Ascending aorta (tissue), 2 donors: ENCODE measurements around the gene RYR3. TPM values are rescaled to one million over a fixed set of nuclear protein-coding genes. Genes with fewer than 3 reads are reported as not detected.

ENCODE experiments used
- DNase-seq, 2 donors: peaks; one replicate each; pipeline ENCODE4 v3.0.0-alpha.2; 2019; ENCODE audit warnings: low spot score in 2 of 2
- H3K27ac ChIP-seq, 2 donors: fragments of 200-600 bp; sonication (generic); one replicate each; pipeline ENCODE4 v1.5.1; 2016 to 2017; ENCODE audit warnings: mild to moderate bottlenecking in 1 of 2
- H3K27me3 ChIP-seq: fragments of 200-600 bp; sonication (generic); one replicate; pipeline ENCODE4 v1.5.1; 2017
- H3K36me3 ChIP-seq, 2 donors: fragments of 200-600 bp; sonication (generic); one replicate each; pipeline ENCODE4 v1.5.1; 2016
- H3K4me1 ChIP-seq, 2 donors: fragments of 200-600 bp; sonication (generic); one replicate each; pipeline ENCODE4 v1.5.1; 2016 to 2017; ENCODE audit warnings: mild to moderate bottlenecking in 1 of 2
- H3K4me3 ChIP-seq, 2 donors: fragments of 200-600 bp; sonication (generic); one replicate each; pipeline ENCODE4 v1.5.1; 2016 to 2017; ENCODE audit warnings: mild to moderate bottlenecking in 1 of 2
- H3K9me3 ChIP-seq, 2 donors: fragments of 200-600 bp; sonication (generic); one replicate each; pipeline ENCODE4 v1.5.1; 2016
- CTCF ChIP-seq, 3 experiments: fragments of 200-600 bp in 2 of 3; fragments of 450-650 bp in 1 of 3; sonication (generic) in 2 of 3; IDR thresholded peaks; one replicate each; pipeline ENCODE4 v1.5.1; 2016 to 2019; ENCODE audit warnings: antibody characterized with exemption in 3 of 3, mild to moderate bottlenecking in 1 of 3, moderate library complexity in 1 of 3
- intact Hi-C: fragments of 100-400 bp; cut with DNase I; formaldehyde crosslinking; loops from one replicate; pipeline ENCODE4 v1.15.1; 2023
- total RNA-seq: library from RNA; depleted of rRNA; stranded (reverse); fragments of >200 nt; gene quantifications from one replicate; pipeline ENCODE4 v1.1.0, GENCODE V29; 2016

The RYR3 gene
- total RNA-seq, 1 donor from 2014 or later: 3.1 TPM

- no peak for DNase-seq
- intact Hi-C loops: no loop called here
- TF ChIP-seq CTCF (IDR thresholded peaks at IDR 0.05): no peak
- Histone ChIP-seq H3K4me1 (no peaks in the 10 kb centered on the region), H3K27me3 (no peaks in the 10 kb centered on the region), H3K4me3 (no peak overlapping the region), H3K9me3 (no peaks in the 10 kb centered on the region), H3K36me3 (no peaks in the 10 kb centered on the region), H3K27ac (no peak overlapping the region)
These were observed 71.7 kb downstream of the RYR3 start for GRCh38 chr15:33382491-33382890.

- H3K36me3 ChIP-seq: no peaks in the 10 kb centered on the region
- no peaks in the 10 kb centered on the region for H3K4me1 ChIP-seq
- no peak overlapping the region for H3K4me3 ChIP-seq
- H3K27me3 ChIP-seq: no peaks in the 10 kb centered on the region
- no peaks in the 10 kb centered on the region for H3K9me3 ChIP-seq
- DNase-seq: no peak
- no peak overlapping the region for H3K27ac ChIP-seq
- no peak for TF ChIP-seq CTCF (IDR thresholded peaks at IDR 0.05)
- intact Hi-C loops: no loop called here
These were observed 73.5 kb downstream of the RYR3 start for GRCh38 chr15:33384307-33384706.

- Histone ChIP-seq H3K4me1 (no peaks in the 10 kb centered on the region), H3K9me3 (no peaks in the 10 kb centered on the region), H3K27me3 (no peaks in the 10 kb centered on the region), H3K4me3 (no peak overlapping the region), H3K27ac (no peak overlapping the region), H3K36me3 (no peaks in the 10 kb centered on the region)
- DNase-seq: no peak
- no peak for TF ChIP-seq CTCF (IDR thresholded peaks at IDR 0.05)
- intact Hi-C loops: no loop called here
These were observed 81.7 kb downstream of the RYR3 start for GRCh38 chr15:33392453-33392852.

GRCh38 chr15:33393546-33393945 is 82.8 kb downstream of the RYR3 start:
- no peak for TF ChIP-seq CTCF (IDR thresholded peaks at IDR 0.05)
- Histone ChIP-seq H3K27me3 (no peaks in the 10 kb centered on the region), H3K9me3 (no peaks in the 10 kb centered on the region), H3K36me3 (no peaks in the 10 kb centered on the region), H3K27ac (no peak overlapping the region), H3K4me3 (no peak overlapping the region), H3K4me1 (no peaks in the 10 kb centered on the region)
- DNase-seq: no peak
- intact Hi-C loops: no loop called here

- no peaks in the 10 kb centered on the region for H3K4me1 ChIP-seq
- no peak for TF ChIP-seq CTCF (IDR thresholded peaks at IDR 0.05)
- H3K4me3 ChIP-seq: no peak overlapping the region
- no peaks in the 10 kb centered on the region for H3K36me3 ChIP-seq
- intact Hi-C loops: no loop called here
- H3K27me3 ChIP-seq: no peaks in the 10 kb centered on the region
- no peaks in the 10 kb centered on the region for H3K9me3 ChIP-seq
- H3K27ac ChIP-seq: no peak overlapping the region
- no peak for DNase-seq
These were observed 84.6 kb downstream of the RYR3 start for GRCh38 chr15:33395321-33395720.

GRCh38 chr15:33395846-33396245 is 85.1 kb downstream of the RYR3 start:
- H3K9me3 ChIP-seq: no peaks in the 10 kb centered on the region
- intact Hi-C loops: no loop called here

More at GRCh38 chr15:33395846-33396245, 85.1 kb downstream of the RYR3 start:
- H3K36me3 ChIP-seq: no peaks in the 10 kb centered on the region
- H3K27me3 ChIP-seq: no peaks in the 10 kb centered on the region
- H3K4me3 ChIP-seq: no peak overlapping the region
- H3K27ac ChIP-seq: no peak overlapping the region
- H3K4me1 ChIP-seq: no peaks in the 10 kb centered on the region
- no peak for DNase-seq
- TF ChIP-seq CTCF (IDR thresholded peaks at IDR 0.05): no peak
